Keratinocyte (primary cell): ENCODE data around the gene USH1C.

Experiments
- EZH2 ChIP-seq: IDR thresholded peaks from one replicate; pipeline ENCODE4 v1.6.1; 2012; ENCODE audit warnings: inconsistent platforms, mild to moderate bottlenecking, low read length, moderate library complexity
- TF ChIP-seq, protein P1 (sequence below), 3 experiments: IDR thresholded peaks in 1 of 3; conservative IDR thresholded peaks in 1 of 3; optimal IDR thresholded peaks in 1 of 3; 2 replicates in 2 of 3; 3 replicates in 1 of 3; pipeline versions ENCODE3 to v1.5.1; 2011; ENCODE audit warnings: low read length in 3 of 3, mild to moderate bottlenecking in 3 of 3, moderate library complexity in 2 of 3, control low read depth in 1 of 3, inconsistent platforms in 1 of 3; ENCODE audit not compliant: insufficient read depth in 2 of 3; ENCODE audit errors: extremely low read depth in 1 of 3

DNA sequence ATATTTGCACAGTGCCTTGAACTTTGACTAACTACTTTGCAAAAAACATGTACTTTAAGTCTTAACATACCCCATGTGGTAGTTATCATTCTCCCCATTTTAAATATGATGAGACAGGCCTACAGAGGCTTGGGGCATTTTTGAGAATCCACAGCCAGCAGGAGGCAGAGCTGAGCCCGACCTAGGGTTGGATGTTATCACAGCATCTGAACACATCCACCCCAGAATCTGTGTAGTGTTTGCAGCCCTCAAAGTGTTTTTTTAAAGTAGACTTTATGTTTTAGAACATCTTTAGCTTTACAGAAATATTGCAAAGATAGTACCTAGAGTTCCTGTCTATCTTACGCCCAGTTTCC is 20.4 kb upstream of the USH1C start:
- TF ChIP-seq, protein P1, sequence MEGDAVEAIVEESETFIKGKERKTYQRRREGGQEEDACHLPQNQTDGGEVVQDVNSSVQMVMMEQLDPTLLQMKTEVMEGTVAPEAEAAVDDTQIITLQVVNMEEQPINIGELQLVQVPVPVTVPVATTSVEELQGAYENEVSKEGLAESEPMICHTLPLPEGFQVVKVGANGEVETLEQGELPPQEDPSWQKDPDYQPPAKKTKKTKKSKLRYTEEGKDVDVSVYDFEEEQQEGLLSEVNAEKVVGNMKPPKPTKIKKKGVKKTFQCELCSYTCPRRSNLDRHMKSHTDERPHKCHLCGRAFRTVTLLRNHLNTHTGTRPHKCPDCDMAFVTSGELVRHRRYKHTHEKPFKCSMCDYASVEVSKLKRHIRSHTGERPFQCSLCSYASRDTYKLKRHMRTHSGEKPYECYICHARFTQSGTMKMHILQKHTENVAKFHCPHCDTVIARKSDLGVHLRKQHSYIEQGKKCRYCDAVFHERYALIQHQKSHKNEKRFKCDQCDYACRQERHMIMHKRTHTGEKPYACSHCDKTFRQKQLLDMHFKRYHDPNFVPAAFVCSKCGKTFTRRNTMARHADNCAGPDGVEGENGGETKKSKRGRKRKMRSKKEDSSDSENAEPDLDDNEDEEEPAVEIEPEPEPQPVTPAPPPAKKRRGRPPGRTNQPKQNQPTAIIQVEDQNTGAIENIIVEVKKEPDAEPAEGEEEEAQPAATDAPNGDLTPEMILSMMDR (optimal IDR thresholded peaks at IDR 0.05 in 1 of 3, IDR thresholded peaks at IDR 0.05 in 1 of 3, conservative IDR thresholded peaks at IDR 0.05 in 1 of 3; ENCODE audit: extremely low read depth in 1 of 3, insufficient read depth in 2 of 3, low read length in 3 of 3): peak in 2 of 3 experiments; percentile 33 to 36
- TF ChIP-seq EZH2: no peak
